Heart left ventricle (tissue), 11 donors: Measurements from ENCODE around the gene HSF4. TPM values are rescaled to one million over a fixed set of nuclear protein-coding genes. Genes with fewer than 3 reads are reported as not detected.

Experiments used
- microRNA counts, 2 donors: library from miRNA; unstranded; fragments of <30 nt; microRNA quantifications; one replicate each; lab custom pipeline; 2016
- microRNA-seq, 4 donors: library from miRNA; unstranded; fragments of <30 nt; microRNA quantifications; one replicate each; pipeline versions ENCODE4 to v1.2.0, GENCODE V29; 2017 to 2020
- polyA plus RNA-seq, 2 donors: library from polyadenylated mRNA; stranded (reverse); fragments of 200-250 nt; gene quantifications; one replicate each; pipeline ENCODE4 v1.2.3, GENCODE V29; 2013
- total RNA-seq, 9 donors: library from RNA; depleted of rRNA in 2 of 9; stranded (reverse); fragments of >200 nt in 2 of 9; fragmentation: NEBNext Ultra II Directional in 3 of 9; extraction: Animal tissue kit (Norgen Biotek cat#: 25700) in 3 of 9; gene quantifications; one replicate each; pipeline versions ENCODE4 v1.1.0 to v1.2.4, GENCODE V29; 2016 to 2023
- donor health status: ischemic (EF 13 %, LVEDD 7.1; RV severe dilation, severe dysfunction).
- donor health status: healthy with polysubstance abuse.
- donor health status: DM: no; HTN: yes; CAD: no.
- donor health status: DM: no; HTN: no; CAD: no.
- donor health status: ischemic (EF 25% LVEDD 5.7; RV mildly dilated, moderate dysfunction).
- donor health status: healthy.
- donor health status: DM: yes; HTN: yes; CAD: no.
- donor health status: PGD.
- donor health status: nonischemic (EF 23%, LVEDD 6.1; RV moderate dilation, normal function).

HSF4 gene
- total and polyA plus RNA-seq, 11 donors, result 5.9 to 62.5 (median 35.4) TPM

MicroRNA genes within 50 kb of the gene (microRNA counts, 767-probe panel; counts per million panel counts)
- 1,472 to 1,754 counts per million in 2 donors for microRNA hsa-miR-328 (lab: Ali Mortazavi, UCI)

Small RNA genes lying within 50 kb of the gene (microRNA-seq; reads per million reads assigned to microRNA genes)
- 154 to 533 (median 271) reads per million in 4 donors for gene MIR328

Other genes starting within 250 kb of the HSF4 start
- gene CDH16, start 245.9 kb upstream of the HSF4 start, total RNA-seq, result under 1 TPM in 4 of 9 donors, not detected in 5; 0.13 to 0.44 (median 0.17) TPM
- 1 to 10 TPM in 1 of 2 donors, under 1 TPM in 1; 0.08 to 1.6 TPM for gene CDH16, start 245.9 kb upstream of the HSF4 start, polyA plus RNA-seq
- 100 to 1,000 TPM in 7 of 9 donors, 10 to 100 TPM in 2; 57.5 to 298 (median 143) TPM for gene RRAD, start 239.2 kb upstream of the HSF4 start, total RNA-seq
- 100 to 1,000 TPM; 152 to 277 TPM for gene RRAD, start 239.2 kb upstream of the HSF4 start, polyA plus RNA-seq
- 100 to 1,000 TPM; 103 to 188 (median 110) TPM for gene CIAO2B, start 230.3 kb upstream of the HSF4 start, total RNA-seq
- 100 to 1,000 TPM; 265 to 669 TPM for gene CIAO2B, start 230.3 kb upstream of the HSF4 start, polyA plus RNA-seq
- gene CES2, start 229.2 kb upstream of the HSF4 start, total RNA-seq, result 100 to 1,000 TPM in 4 of 9 donors, 10 to 100 TPM in 5; 56.0 to 157 (median 78.8) TPM
- 100 to 1,000 TPM in 1 of 2 donors, 10 to 100 TPM in 1; 40.9 to 125 TPM for gene CES2, start 229.2 kb upstream of the HSF4 start, polyA plus RNA-seq
- 1 to 10 TPM in 3 of 9 donors, under 1 TPM in 6; 0.51 to 1.7 (median 0.88) TPM for gene CES3, start 203.5 kb upstream of the HSF4 start, total RNA-seq
- 1 to 10 TPM in 1 of 2 donors, under 1 TPM in 1; 0.08 to 1.1 TPM for gene CES3, start 203.5 kb upstream of the HSF4 start, polyA plus RNA-seq
- 10 to 100 TPM in 2 of 9 donors, 1 to 10 TPM in 7; 3.5 to 26.8 (median 7.1) TPM for gene CES4A, start 176.2 kb upstream of the HSF4 start, total RNA-seq
- gene CES4A, start 176.2 kb upstream of the HSF4 start, polyA plus RNA-seq, result 10 to 100 TPM in 1 of 2 donors, 1 to 10 TPM in 1; 8.1 to 16.6 TPM
- 10 to 100 TPM; 16.4 to 53.6 (median 28.1) TPM for gene CBFB, start 135.6 kb upstream of the HSF4 start, total RNA-seq
- gene CBFB, start 135.6 kb upstream of the HSF4 start, polyA plus RNA-seq, result 10 to 100 TPM; 11.3 to 41.0 TPM
- gene PHAF1, start 54.8 kb upstream of the HSF4 start, total RNA-seq, result 10 to 100 TPM in 5 of 9 donors, 1 to 10 TPM in 4; 8.4 to 17.8 (median 11.6) TPM
- 10 to 100 TPM in 1 of 2 donors, 1 to 10 TPM in 1; 5.6 to 11.6 TPM for gene PHAF1, start 54.8 kb upstream of the HSF4 start, polyA plus RNA-seq
- gene B3GNT9, start 13.7 kb upstream of the HSF4 start, total RNA-seq, result 10 to 100 TPM in 5 of 9 donors, 1 to 10 TPM in 4; 8.6 to 17.5 (median 11.9) TPM
- 10 to 100 TPM in 1 of 2 donors, 1 to 10 TPM in 1; 6.4 to 16.9 TPM for gene B3GNT9, start 13.7 kb upstream of the HSF4 start, polyA plus RNA-seq
- 10 to 100 TPM in 4 of 9 donors, 1 to 10 TPM in 5; 4.7 to 14.3 (median 8.4) TPM for gene TRADD, start 4.8 kb upstream of the HSF4 start, total RNA-seq
- 10 to 100 TPM in 1 of 2 donors, 1 to 10 TPM in 1; 6.8 to 16.2 TPM for gene TRADD, start 4.8 kb upstream of the HSF4 start, polyA plus RNA-seq
- 10 to 100 TPM in 1 of 9 donors, 1 to 10 TPM in 8; 5.0 to 13.4 (median 7.2) TPM for gene FBXL8, start 4.8 kb upstream of the HSF4 start, total RNA-seq
- 1 to 10 TPM; 5.4 to 9.2 TPM for gene FBXL8, start 4.8 kb upstream of the HSF4 start, polyA plus RNA-seq
- gene NOL3, start 5.8 kb downstream of the HSF4 start, total RNA-seq, result 100 to 1,000 TPM in 1 of 9 donors, 10 to 100 TPM in 8; 64.9 to 119 (median 77.4) TPM
- 100 to 1,000 TPM; 112 to 121 TPM for gene NOL3, start 5.8 kb downstream of the HSF4 start, polyA plus RNA-seq
- 10 to 100 TPM in 5 of 9 donors, 1 to 10 TPM in 4; 4.1 to 21.6 (median 11.1) TPM for gene MATCAP1, start 19.2 kb downstream of the HSF4 start, total RNA-seq
- gene MATCAP1, start 19.2 kb downstream of the HSF4 start, polyA plus RNA-seq, result 10 to 100 TPM; 10.2 to 15.5 TPM
- gene EXOC3L1, start 25.4 kb downstream of the HSF4 start, total RNA-seq, result 1 to 10 TPM; 1.9 to 9.1 (median 2.8) TPM
- gene EXOC3L1, start 25.4 kb downstream of the HSF4 start, polyA plus RNA-seq, result 1 to 10 TPM; 3.4 to 7.0 TPM
- gene E2F4, start 27.4 kb downstream of the HSF4 start, total RNA-seq, result 10 to 100 TPM; 25.2 to 71.3 (median 33.7) TPM
- gene E2F4, start 27.4 kb downstream of the HSF4 start, polyA plus RNA-seq, result 10 to 100 TPM; 29.3 to 41.4 TPM
- 1 to 10 TPM in 1 of 9 donors, under 1 TPM in 8; 0.32 to 1.8 (median 0.65) TPM for gene ELMO3, start 34.4 kb downstream of the HSF4 start, total RNA-seq
- under 1 TPM; 0.68 to 0.91 TPM for gene ELMO3, start 34.4 kb downstream of the HSF4 start, polyA plus RNA-seq
- gene TMEM208, start 62.4 kb downstream of the HSF4 start, total RNA-seq, result 10 to 100 TPM in 6 of 9 donors, 1 to 10 TPM in 3; 6.2 to 21.8 (median 11.9) TPM
- 10 to 100 TPM; 49.5 to 79.7 TPM for gene TMEM208, start 62.4 kb downstream of the HSF4 start, polyA plus RNA-seq
- gene FHOD1, start 82.7 kb downstream of the HSF4 start, total RNA-seq, result 10 to 100 TPM in 8 of 9 donors, 1 to 10 TPM in 1; 9.6 to 30.3 (median 18.0) TPM
- gene FHOD1, start 82.7 kb downstream of the HSF4 start, polyA plus RNA-seq, result 10 to 100 TPM; 13.1 to 26.6 TPM
- gene SLC9A5, start 84.2 kb downstream of the HSF4 start, total RNA-seq, result 1 to 10 TPM in 6 of 9 donors, under 1 TPM in 3; 0.16 to 2.0 (median 1.3) TPM
- gene SLC9A5, start 84.2 kb downstream of the HSF4 start, polyA plus RNA-seq, result 1 to 10 TPM in 1 of 2 donors, under 1 TPM in 1; 0.29 to 1.0 TPM
- gene PLEKHG4, start 114.8 kb downstream of the HSF4 start, total RNA-seq, result 1 to 10 TPM in 4 of 9 donors, under 1 TPM in 5; 0.44 to 4.0 (median 0.94) TPM
- 1 to 10 TPM; 1.2 to 1.4 TPM for gene PLEKHG4, start 114.8 kb downstream of the HSF4 start, polyA plus RNA-seq
- gene KCTD19, start 162.0 kb downstream of the HSF4 start, total RNA-seq, result under 1 TPM in 1 of 9 donors, not detected in 8; 0.29 TPM
- under 1 TPM in 1 of 2 donors, not detected in 1; 0.19 TPM for gene KCTD19, start 162.0 kb downstream of the HSF4 start, polyA plus RNA-seq
- under 1 TPM in 1 of 9 donors, not detected in 8; 0.27 TPM for gene LRRC36, start 162.1 kb downstream of the HSF4 start, total RNA-seq
- under 1 TPM; 0.15 to 0.42 TPM for gene LRRC36, start 162.1 kb downstream of the HSF4 start, polyA plus RNA-seq
- 10 to 100 TPM in 5 of 9 donors, 1 to 10 TPM in 4; 7.0 to 17.0 (median 10.2) TPM for gene TPPP3, start 228.8 kb downstream of the HSF4 start, total RNA-seq
- 10 to 100 TPM; 13.4 to 20.1 TPM for gene TPPP3, start 228.8 kb downstream of the HSF4 start, polyA plus RNA-seq